ENCODE measurements around the gene EP400.

Gene EP400

DNA sequence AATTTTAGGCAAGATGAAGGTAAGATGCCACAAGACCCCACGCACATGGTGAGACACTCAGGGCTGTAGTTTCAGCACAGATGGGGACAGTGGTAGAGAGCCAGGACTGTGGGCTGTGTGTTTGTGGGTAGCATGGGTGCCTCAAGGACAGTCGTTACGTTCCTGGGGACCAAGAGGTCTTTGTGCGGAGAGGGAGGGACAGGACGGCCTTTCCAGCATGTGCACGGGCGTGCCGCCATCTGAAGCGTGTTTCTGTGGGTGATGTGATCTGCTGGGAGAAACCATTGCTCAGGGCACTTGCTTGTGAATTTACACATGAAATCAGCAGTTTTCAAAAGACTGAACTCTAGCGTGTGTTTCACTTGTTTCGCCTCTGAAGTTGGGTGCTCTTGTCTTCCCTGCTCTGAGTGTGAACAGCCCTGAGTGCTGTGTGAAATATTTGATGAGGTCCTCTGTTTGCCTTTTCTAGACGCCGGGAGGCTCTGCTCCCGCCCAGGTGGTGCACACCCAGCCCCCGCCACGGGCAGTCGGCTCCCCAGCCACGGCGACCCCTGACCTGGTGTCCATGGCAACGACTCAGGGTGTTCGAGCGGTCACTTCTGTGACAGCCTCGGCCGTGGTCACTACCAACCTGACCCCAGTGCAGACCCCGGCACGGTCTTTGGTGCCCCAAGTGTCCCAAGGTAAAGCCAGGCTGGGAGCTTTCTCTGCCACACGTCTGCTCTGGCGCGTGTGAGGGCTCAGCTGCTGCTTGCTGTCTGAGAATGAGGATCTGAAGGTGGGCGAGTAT lies 112.1 kb downstream of the EP400 start:
- no peak for DNase-seq (ENCODE audit: extremely low read depth in 1 of 2, low read depth in 1 of 2)

DNA sequence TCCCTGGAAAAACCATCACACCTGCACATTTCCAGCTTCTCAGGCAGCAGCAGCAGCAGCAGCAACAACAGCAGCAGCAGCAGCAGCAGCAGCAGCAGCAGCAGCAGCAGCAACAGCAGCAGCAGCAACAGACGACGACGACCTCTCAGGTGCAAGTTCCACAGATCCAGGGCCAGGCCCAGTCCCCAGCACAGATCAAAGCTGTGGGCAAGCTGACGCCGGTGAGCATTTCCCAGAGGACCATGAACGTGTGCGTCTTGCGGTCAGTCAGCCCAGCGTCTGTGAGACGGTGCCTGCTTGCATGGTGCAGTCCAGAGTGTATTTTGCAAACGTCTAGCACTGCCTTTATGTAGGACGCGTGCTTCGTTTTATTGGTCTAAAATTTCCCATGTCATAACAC lies 112.7 kb downstream of the EP400 start:
- no peak for DNase-seq (ENCODE audit: extremely low read depth in 1 of 2, low read depth in 1 of 2)

DNA sequence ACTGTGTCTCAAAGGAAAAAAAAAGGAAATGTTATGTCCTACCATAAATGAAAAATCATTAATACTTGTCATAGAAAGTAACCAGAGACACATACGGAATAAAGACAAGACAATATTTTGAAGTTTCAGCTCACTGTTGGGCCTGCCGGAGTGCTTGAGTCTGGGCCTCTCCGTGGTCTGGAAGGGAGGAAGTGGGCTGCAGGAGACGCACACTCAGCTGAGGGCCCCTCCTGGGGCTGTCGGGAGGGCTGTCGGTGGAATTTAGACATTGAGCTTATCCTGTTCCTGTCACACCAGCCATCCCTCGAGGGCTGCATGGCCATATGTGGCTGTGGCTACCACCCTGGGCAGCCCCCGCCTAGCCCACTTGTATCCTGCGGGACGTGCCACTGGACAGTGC lies 113.7 kb downstream of the EP400 start:
- DNase-seq (ENCODE audit: extremely low read depth in 1 of 2, low read depth in 1 of 2) = no peak

DNA sequence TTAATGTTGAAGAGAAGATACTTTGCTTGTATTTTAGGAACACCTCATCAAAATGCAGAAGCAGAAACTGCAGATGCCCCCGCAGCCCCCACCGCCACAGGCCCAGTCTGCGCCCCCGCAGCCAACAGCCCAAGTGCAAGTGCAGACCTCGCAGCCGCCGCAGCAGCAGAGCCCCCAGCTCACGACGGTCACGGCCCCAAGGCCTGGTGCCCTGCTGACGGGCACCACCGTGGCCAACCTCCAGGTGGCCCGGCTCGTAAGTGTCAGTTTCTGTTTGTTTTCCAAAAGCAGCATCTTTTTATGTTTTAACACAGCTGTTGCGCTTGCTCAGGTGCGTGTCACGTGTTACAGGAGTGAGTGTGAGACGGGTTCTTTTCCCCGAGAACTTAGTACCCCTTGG lies 114.9 kb downstream of the EP400 start:
- no peak for DNase-seq (ENCODE audit: extremely low read depth in 1 of 2, low read depth in 1 of 2)

DNA sequence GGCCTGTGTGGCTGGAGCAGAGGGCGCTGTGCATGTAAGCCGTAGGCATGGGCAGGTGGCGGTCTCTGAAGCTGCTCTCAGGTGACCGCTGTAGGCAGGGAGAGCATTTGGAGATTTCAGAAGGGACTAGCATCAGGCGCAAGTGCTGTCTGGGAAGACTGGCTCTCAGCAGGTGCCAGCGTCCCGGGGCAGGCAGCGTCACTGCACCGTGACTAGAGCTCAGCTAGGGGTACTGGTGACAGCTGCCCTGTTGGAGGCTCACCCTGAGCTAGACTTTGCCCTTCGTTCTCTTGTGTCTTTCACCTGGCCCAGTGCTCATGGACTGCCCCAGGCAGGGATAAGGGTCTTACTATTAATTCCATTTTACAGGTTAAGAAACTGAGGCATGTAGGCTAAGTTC lies 115.5 kb downstream of the EP400 start:
- no peak for DNase-seq (ENCODE audit: extremely low read depth in 1 of 2, low read depth in 1 of 2)

DNA sequence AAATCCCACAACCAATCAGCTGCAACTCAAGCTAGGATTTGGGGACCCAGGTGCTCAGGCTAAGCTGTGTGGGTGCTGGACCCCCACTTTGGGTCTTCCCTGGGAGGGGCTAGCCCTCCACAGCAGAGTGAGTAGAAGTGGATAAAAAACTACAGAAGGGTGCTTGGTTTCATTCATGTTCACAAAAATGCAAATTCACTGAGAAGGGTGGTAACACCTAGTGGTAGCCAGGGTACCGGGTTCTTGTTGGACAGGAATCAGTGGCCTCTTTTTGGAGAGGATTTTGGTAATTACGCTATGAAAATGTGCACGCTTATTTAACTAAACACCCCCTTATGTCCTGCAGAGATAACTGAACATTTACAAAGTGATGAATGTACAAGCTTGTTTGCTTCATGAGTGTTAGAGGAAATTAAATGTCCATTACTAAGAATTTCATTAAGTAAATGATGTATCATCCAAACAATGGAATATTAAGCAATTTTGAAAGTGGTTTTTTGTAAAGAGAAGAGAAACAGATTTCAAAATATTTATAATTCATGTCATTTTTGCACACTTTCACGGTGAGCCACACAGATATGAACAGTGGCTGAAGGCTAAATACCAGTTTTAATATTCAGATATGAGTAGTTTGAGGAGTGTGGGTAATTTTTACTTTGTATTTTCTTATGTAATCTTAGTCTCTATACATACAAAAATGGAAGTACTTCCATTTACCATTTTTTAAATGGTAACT lies 116.0 kb downstream of the EP400 start:
- no peak for DNase-seq (ENCODE audit: extremely low read depth in 1 of 2, low read depth in 1 of 2)

DNA sequence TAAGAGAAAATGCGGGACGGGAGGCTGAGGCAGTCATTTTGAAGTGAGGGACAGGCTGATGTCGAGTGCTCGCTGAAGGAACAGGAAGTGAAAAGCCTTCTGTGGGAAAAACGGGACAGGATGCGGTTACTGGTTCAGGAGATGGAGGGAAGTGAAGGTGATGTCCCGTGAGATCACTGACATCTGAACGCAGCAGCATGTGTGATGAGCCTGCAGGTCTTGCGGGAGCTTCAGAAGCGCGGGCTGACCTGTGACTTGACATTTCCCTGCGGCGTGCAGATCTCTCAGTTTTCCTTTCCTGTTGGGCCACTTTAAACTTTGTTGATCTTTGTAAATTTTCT lies 116.6 kb downstream of the EP400 start:
- peak in 1 of 2 donors; percentile 23 for DNase-seq (ENCODE audit: extremely low read depth in 1 of 2, low read depth in 1 of 2)

DNA sequence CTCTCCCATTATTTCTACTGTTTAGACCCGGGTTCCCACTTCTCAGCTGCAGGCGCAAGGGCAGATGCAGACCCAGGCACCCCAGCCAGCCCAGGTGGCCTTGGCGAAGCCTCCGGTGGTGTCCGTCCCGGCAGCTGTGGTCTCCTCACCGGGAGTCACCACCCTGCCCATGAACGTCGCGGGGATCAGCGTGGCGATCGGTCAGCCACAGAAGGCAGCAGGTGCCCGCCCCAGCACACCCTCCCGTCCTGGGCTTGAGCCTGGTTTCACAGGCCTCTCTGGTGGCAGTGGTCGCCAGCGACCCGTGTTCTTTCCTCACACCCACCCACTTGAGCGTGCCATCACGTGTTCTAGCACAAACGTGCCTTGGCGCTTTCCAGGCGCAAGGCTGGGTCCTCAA lies 117.0 kb downstream of the EP400 start:
- no peak for DNase-seq (ENCODE audit: extremely low read depth in 1 of 2, low read depth in 1 of 2)

DNA sequence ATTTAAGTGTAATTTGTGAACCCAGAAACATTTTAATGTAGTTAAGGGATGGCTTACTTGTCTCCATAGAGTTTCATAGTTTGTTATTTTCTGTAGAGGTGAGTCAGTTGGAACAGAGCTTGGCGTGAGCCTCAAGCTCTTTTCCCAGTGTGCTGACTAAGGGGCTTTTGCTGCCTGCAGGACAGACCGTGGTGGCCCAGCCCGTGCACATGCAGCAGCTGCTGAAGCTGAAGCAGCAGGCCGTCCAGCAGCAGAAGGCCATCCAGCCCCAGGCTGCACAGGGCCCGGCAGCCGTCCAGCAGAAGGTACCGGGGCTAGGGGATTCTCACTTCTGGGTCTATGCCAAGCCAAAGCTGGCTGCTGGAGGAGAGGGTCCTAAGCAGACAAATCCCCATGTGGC lies 117.4 kb downstream of the EP400 start:
- DNase-seq (ENCODE audit: extremely low read depth in 1 of 2, low read depth in 1 of 2) = no peak

DNA sequence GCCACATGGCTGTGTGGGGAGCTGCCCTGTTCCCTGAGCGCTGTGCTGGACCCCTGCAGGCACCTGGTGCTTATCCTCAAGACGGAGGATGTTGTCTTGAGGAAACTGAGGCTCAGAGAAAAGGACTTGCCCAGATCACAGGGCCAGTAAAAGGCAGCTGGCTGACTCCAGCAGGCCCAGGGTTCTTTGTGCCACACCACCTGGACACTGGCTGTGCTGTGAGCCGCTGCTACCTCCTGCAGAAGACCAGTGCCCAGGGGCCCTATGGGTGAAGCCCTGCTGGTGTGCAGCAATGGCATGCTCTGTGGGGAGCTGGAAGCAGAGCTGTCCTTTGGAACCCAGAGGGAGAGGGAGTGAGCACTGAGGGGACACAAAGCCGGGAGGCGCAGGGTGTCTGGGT lies 118.5 kb downstream of the EP400 start:
- DNase-seq (ENCODE audit: extremely low read depth in 1 of 2, low read depth in 1 of 2) = no peak

DNA sequence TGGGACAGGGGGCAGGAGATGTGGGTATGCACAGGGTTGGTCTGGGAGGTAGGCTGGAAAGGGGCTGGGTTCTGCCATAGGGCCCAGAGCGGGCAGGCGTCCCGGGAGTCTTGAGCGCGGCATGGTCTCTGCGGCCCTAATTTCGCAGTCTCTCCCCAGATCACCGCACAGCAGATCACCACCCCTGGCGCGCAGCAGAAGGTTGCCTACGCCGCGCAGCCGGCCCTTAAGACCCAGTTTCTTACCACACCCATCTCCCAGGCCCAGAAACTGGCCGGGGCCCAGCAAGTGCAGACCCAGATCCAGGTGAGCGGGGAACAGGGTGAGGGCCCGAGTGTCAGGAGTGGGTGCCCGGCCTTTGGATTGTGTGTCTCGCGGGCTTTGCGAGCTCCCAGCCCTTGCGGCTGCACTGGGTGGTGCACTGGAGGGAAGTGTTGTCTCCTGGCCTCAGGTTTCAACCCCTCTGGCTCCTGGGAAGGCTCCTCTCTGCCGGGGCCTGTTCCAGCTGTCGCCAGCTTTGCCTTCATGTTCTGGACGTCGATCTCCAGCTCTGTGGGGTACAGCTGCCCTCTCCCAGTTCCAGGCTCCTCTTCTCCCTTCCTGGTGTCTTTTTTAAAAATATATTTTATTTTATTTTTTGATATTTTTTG lies 119.7 kb downstream of the EP400 start:
- no peak for DNase-seq (ENCODE audit: extremely low read depth in 1 of 2, low read depth in 1 of 2)

DNA sequence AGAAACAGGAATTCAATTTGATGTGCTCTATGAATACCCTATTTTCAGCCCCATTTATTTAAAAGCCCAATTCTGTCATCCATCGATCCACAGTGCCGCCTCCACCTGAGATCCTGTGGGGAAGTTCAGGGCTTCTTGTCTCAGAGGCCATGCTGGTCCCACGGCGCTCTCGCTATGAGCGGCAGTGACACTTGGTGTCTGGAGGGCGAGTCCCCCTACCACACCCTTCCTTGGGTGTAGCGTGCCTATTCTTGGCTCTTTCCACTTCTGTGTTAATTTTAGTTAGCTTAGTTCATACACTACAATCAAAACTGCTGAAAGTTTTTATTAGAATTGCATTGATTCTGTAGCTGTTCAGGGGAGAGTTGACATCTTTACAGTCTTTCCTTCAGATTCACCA lies 120.6 kb downstream of the EP400 start:
- DNase-seq (ENCODE audit: extremely low read depth in 1 of 2, low read depth in 1 of 2) = no peak

DNA sequence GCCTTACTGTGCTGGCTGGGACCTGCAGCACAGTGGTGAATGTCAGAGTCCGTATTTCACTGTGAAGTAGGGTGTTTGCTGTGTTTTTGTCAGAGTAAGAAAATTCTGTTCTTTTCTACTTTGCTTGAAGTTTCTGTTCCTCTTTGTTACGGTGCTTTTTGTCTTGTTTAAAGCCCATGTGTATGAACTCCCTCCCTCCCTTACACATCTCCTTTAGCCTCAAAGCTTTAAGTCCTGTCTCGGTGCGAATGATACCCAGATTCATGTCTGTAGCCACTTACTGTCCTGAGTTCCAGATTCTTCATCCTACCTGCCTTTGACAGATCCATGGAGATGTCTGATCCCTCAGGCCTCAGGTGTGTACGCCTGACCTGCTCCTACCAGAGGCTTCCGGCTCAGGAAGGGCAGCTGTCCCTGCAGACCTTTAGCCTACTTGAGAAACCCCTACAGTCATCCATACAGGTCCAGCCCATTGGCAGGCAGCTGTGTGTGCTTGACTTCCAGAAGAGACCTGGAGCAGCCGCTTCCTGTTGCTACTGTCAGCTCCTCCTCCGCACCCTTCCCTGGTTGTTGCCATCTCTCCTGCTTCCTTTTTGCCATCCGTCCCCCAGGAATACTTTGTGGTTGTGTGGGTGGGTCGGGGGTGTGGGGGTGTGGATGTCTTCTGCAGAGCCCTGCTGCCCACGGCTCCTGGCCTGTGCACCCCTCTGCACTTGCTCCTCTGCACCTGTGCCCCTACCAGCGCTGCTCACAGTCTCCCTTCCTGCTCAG lies 121.5 kb downstream of the EP400 start:
- DNase-seq (ENCODE audit: extremely low read depth in 1 of 2, low read depth in 1 of 2) = no peak

DNA sequence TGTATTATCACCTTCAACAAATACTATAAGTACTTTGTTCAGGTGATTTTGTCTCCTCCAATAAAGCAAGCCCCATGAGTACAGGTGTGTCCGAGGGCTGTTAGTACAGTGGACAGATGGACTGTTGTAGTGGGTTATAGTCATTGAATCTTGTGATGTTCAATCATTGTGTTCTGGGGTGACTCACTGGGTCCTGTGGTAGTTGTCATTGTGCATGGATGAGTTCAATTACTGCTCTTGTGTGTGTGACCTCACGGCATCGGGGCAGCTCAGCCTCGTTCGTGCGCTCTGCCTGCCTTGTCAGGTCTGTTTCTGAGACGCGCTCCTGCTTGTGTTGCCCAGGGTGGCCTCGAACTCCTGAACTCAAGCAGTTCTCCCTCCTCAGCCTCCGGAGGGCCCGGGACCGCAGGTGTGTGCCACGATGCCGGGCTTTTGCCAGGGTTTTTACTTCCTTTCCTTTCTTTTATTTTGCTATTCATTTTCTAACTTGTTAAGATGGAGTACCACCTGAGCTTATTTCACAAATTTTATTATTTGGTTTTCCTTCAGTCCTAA lies 122.2 kb downstream of the EP400 start:
- DNase-seq (ENCODE audit: extremely low read depth in 1 of 2, low read depth in 1 of 2) = no peak

DNA sequence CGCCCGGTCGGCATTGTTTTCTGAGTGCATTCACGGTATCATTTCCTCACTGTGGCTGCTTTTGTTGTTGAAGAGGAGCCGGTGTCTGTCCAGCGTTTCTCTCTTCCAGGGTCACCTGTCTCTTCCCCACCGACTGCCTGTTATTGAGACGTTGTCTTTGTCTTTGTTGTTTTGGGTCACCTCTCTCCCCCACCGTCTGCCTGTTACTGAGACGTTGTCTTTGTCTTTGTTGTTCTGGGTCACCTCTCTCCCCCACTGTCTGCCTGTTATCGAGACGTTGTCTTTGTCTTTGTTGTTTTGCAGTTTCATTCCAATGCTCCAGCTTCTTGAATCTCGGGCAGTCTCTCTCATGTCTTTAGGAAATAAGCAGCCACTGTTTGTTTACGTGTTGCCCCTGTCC lies 124.5 kb downstream of the EP400 start:
- DNase-seq (ENCODE audit: extremely low read depth in 1 of 2, low read depth in 1 of 2) = no peak

DNA sequence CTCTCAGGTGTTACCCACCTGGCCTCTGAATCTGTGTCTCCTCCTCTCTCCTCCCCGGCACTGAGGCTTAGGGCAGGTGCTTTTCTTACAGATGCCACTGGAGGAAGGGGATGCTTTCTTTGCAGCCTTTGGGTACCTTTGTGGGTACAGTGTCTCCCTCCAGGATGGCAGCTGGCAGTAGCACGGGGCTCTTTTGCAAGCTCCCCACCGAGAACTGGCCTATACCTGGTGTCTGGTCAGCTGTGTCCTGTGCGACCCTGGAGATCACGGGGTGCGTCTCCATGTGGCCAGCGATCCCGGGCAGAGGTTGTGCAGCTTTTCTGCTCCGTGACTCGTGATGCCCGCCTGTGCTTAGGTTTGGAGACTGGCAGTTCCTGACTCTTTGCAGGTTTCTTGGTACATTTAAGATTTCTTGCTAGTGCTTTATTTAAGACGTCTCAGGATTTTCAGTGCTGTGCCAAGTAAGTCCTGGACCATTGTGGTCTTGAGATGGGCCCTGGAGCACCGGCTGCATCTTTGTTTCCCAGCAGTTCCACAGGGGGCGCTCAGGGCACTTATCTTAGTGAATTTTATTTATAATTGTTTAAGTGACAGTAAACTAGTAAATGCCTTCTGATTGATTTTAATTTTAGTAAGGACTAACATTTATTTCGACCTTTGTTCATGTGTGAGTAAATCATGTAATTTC lies 125.4 kb downstream of the EP400 start:
- no peak for DNase-seq (ENCODE audit: extremely low read depth in 1 of 2, low read depth in 1 of 2)

DNA sequence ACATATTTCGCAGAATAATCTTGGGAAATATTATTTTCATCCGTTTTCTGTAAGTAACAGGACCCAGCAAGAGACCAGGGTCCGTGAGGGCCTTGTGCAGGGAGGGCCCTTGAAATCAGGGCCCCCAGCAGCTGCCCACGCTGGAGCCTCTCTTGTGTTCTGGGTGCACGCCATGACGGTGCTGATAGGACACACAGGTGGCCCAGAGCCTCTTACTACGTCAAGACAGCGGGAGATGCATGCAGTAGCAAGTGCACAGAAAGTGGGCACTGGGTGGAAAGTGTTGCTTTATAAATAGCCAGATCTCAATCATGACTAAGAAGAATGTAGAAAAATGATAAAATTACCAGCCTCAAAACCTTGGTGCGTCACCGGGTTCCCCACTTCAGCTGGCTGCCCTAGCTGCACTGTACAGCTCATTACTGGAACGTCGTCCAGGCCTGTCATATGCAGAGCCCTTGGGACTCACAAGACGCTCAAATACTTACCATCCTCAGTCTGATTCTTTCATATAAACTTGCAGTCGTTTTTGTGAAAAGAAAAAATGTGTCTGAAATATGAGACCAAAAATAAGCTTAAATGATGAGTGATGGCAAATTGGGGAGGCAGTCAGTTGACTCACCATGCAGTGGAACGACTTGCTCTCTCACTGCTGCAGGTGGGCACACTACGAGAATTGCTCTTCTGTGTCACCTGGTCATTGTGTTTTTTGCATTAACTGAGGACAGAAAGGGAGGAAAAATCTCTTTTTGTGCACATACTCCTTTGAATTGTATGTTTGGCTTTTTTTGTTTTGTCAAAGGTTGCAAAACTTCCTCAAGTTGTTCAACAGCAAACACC lies 126.2 kb downstream of the EP400 start:
- no peak for DNase-seq (ENCODE audit: extremely low read depth in 1 of 2, low read depth in 1 of 2)

DNA sequence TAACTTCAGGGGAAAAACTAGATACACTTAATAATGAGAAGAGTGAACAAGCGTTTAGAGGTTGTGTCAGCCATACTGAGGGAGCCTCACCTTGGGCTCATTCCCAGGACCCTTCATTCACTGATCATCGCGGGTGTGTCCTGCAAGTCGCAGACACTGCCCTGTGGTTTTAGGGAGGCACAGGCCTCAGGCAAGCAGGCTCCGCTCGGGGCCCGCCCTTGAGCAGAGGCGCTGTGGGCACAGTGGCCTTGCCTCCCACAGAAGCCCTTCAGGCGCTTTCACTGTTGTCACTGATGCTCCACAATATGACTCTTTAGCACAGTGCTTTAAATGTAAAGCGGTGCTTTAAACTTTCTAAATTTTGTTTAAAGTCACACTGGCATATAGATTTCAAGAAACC lies 127.0 kb downstream of the EP400 start:
- no peak for DNase-seq (ENCODE audit: extremely low read depth in 1 of 2, low read depth in 1 of 2)

DNA sequence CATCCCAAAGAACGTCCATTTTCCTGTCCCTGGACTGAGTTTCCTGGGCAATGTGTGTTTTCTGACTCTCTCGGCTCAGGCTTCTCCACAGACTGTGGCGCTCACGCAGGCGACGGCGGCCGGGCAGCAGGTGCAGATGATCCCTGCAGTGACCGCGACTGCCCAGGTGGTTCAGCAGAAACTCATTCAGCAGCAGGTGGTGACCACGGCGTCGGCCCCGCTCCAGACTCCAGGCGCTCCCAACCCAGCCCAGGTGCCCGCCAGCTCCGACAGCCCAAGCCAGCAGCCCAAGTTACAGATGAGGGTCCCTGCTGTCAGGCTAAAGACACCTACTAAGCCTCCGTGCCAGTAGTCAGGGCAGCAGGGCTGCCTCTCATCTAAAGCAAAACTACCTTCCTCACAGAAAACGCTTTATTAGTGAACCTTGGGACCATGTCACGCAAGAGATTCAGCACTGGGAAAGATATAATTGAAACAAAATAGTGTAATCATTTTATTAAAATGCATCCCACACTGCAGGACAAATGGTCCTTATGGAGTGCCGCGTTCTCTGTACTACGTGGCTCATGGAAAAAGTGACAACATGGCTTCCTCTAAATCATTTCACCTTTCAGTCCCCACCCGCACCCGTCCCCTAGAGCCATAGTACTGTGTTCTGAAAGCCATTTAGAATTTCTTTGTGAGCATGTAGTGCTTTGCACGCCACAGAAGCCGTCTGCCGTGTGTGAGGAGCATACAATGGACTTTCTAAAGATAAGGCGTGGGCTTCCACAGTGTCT lies 127.8 kb downstream of the EP400 start:
- no peak for DNase-seq (ENCODE audit: extremely low read depth in 1 of 2, low read depth in 1 of 2)

Data from stimulated activated CD8-positive, alpha-beta memory T cell treated with anti-CD3 and anti-CD28 coated beads, Interleukin-7, amount 100 ng/mL, for 48 hours (primary cell).